MCF 10A (cell line): ENCODE measurements around the gene PDXDC1. TPM values are rescaled to one million over a fixed set of nuclear protein-coding genes. Genes with fewer than 3 reads are reported as not detected.
"Not testable (repeated sequence)": the region's sequence is repeated elsewhere in the genome, so short reads cannot be mapped to it uniquely, and the experiment has no call there.

ENCODE experiments used
- BruUV-seq: library from RNA; stranded (reverse); fragments of 400-500 nt; replicated peaks from 2 replicates; lab custom pipeline; 2021; lab: Mats Ljungman, UMichigan
- CTCF ChIA-PET: fragments of 300-600 bp; sonication (Branson Sonifier 250); formaldehyde crosslinking; extraction: SDS; loops from one replicate; lab custom pipeline; 2021; ENCODE audit warnings: antibody characterized with exemption, inconsistent platforms; lab: Yijun Ruan, JAX
- POLR2A ChIA-PET: fragments of 300-600, 350-650 bp; sonication (Branson Sonifier 250); formaldehyde crosslinking; extraction: SDS; loops from one replicate; lab custom pipeline; 2020; ENCODE audit warnings: antibody characterized with exemption, inconsistent platforms; lab: Yijun Ruan, JAX
- DNase-seq: peaks from one replicate; pipeline ENCODE4 v3.0.0-alpha.2; 2018; ENCODE audit not compliant: unreplicated experiment
- H3K27ac Mint-ChIP-seq: one replicate; pipeline ENCODE4 v1.8.0; 2022; ENCODE audit warnings: mild to moderate bottlenecking, low read depth, mixed read lengths; ENCODE audit not compliant: unreplicated experiment
- H3K27me3 Mint-ChIP-seq: one replicate; pipeline ENCODE4 v1.8.0; 2022; ENCODE audit warnings: mixed read lengths; ENCODE audit not compliant: insufficient read depth, unreplicated experiment
- H3K36me3 Mint-ChIP-seq: one replicate; pipeline ENCODE4 v1.8.0; 2022; ENCODE audit warnings: mild to moderate bottlenecking, moderate library complexity, mixed read lengths; ENCODE audit not compliant: insufficient read depth, unreplicated experiment
- H3K4me1 Mint-ChIP-seq: one replicate; pipeline ENCODE4 v1.8.0; 2022; ENCODE audit warnings: mixed read lengths; ENCODE audit not compliant: insufficient read depth, unreplicated experiment
- H3K4me3 Mint-ChIP-seq: one replicate; pipeline ENCODE4 v1.8.0; 2022; ENCODE audit warnings: mild to moderate bottlenecking, moderate library complexity, mixed read lengths; ENCODE audit not compliant: unreplicated experiment
- H3K9me3 Mint-ChIP-seq: one replicate; pipeline ENCODE4 v1.8.0; 2022; ENCODE audit warnings: mixed read lengths; ENCODE audit not compliant: unreplicated experiment
- intact Hi-C: fragments of 100-400 bp; cut with micrococcal nuclease; formaldehyde crosslinking; loops from 2 replicates; pipeline ENCODE4 v1.14.1; 2022
- total RNA-seq: library from RNA; stranded (reverse); gene quantifications from 2 replicates; pipeline ENCODE4 v1.2.3, GENCODE V29; 2022

PDXDC1 gene
- total RNA-seq, 1 experiment from 2014 or later = 70.7 TPM

DNA sequence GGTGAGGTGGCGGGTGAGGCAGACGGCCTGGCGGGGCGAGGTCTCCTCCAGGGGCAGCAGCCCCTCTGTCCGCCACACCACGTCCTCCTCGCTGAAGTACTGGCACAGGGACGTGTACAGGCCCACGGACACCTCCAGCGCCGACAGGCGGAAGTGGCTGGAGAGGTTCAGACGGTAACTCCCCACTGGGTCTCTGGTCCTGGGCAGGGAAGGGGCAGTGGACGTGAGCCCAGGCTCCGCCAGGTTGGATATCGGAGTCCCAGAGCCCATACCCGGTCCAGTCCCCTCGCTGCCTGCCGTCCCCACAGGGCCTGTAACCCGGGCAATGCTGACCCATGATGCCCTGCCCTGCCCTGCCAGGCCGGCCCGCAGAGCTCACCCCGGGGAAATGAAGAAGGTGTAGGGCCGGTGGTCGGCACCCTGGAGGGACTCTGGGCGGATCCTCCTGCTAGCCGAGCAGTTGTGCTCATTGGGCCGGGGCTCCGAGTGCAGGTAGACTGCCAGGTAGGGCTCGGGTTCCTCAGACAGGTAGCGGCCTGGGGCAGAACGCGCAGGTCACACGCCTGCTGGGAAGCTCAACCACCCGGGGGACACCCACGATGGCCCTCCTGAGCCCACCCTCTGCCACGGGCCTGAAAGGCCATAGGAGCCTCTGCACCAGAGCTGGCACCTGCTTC, 155.6 kb downstream of the PDXDC1 start:
- CTCF ChIA-PET, H3K4me3 Mint-ChIP-seq, BruUV-seq, H3K4me1 Mint-ChIP-seq, POLR2A ChIA-PET, H3K27me3 Mint-ChIP-seq, H3K9me3 Mint-ChIP-seq, intact Hi-C loops, H3K27ac Mint-ChIP-seq, DNase-seq: not testable (repeated sequence)
- peaks cover 13% of the 10 kb centered on the region for H3K36me3 Mint-ChIP-seq

GRCh38 chr16:15130943-15131700, 156.3 kb downstream of the PDXDC1 start:
- H3K4me3 Mint-ChIP-seq, H3K27me3 Mint-ChIP-seq, intact Hi-C loops: not testable (repeated sequence)

GRCh38 chr16:15132719-15133428, 158.0 kb downstream of the PDXDC1 start:
- H3K9me3 Mint-ChIP-seq, POLR2A ChIA-PET, H3K4me3 Mint-ChIP-seq, CTCF ChIA-PET, H3K4me1 Mint-ChIP-seq, H3K27ac Mint-ChIP-seq, DNase-seq, H3K27me3 Mint-ChIP-seq, intact Hi-C loops, BruUV-seq: not testable (repeated sequence)
- H3K36me3 Mint-ChIP-seq = peaks cover 13% of the 10 kb centered on the region

More at GRCh38 chr16:15130943-15131700, 156.3 kb downstream of the PDXDC1 start:
- DNase-seq, POLR2A ChIA-PET, H3K4me1 Mint-ChIP-seq, H3K27ac Mint-ChIP-seq, H3K9me3 Mint-ChIP-seq, CTCF ChIA-PET: not testable (repeated sequence)
- peaks cover 13% of the 10 kb centered on the region for H3K36me3 Mint-ChIP-seq
- TSS peak; percentile 4 for BruUV-seq

DNA sequence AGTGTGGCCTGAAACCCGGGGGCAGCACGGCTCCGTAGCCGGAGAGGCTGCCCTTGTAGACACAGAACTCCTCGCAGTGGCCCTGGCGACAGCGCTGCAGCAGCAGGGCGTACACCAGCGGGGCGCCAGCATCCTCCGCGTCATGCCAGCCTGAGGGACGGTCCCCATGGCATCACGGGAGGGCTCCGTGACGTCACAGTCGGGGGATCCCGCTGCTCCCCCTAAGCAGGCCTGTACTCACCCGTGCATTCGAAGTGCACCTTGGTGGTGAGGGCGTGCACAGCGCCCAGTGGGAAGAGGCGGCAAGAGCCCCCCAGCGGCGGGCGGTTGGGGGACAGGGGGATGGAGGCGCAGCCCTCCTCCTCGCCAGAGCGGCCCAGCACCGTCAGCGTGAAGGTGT, 158.7 kb downstream of the PDXDC1 start:
- H3K27me3 Mint-ChIP-seq, H3K27ac Mint-ChIP-seq, H3K9me3 Mint-ChIP-seq, BruUV-seq, POLR2A ChIA-PET, intact Hi-C loops, H3K4me1 Mint-ChIP-seq, DNase-seq, H3K4me3 Mint-ChIP-seq, CTCF ChIA-PET: not testable (repeated sequence)
- peaks cover 10% of the 10 kb centered on the region for H3K36me3 Mint-ChIP-seq

DNA sequence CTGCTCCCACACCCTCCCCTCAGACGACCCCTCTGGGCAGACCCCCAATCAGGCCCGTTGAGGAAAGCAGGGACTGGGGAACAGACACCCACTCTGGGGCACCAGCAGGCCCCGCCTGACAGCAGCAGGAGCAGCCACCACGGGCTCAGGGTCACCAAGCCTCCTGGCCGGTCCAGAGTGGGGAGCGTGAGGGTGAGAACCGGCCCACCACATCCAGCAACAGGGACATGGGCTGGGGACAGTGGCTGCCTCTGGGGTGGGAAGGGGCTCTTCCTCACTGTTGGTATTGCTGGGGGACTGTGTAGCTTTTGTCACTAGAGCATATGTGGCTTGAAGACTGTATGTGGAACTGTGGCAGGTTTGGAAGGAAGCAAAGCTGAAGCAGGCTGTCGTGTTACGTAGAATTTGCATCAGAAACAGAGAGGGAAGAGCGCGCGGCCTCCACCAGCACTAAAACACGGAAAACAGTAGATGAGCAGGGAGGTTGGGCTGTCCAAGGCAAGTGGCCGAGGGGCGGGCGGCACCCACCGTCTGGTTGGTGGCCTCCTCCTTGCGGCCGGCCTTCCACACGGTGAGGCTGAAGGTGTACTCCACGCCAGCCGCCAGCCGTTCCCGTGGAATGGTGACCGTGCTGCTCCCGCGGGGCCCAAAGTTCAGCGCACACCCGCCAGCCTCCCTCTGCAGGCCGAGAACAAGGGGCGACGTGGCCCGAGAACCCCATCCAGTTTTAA, 160.1 kb downstream of the PDXDC1 start:
- H3K36me3 Mint-ChIP-seq, H3K4me1 Mint-ChIP-seq, intact Hi-C loops, H3K27me3 Mint-ChIP-seq, CTCF ChIA-PET, POLR2A ChIA-PET, H3K4me3 Mint-ChIP-seq, BruUV-seq, H3K9me3 Mint-ChIP-seq, DNase-seq, H3K27ac Mint-ChIP-seq: not testable (repeated sequence)

GRCh38 chr16:15135483-15136360, 160.9 kb downstream of the PDXDC1 start:
- BruUV-seq, H3K4me3 Mint-ChIP-seq, H3K27ac Mint-ChIP-seq, POLR2A ChIA-PET, H3K9me3 Mint-ChIP-seq, H3K36me3 Mint-ChIP-seq, H3K4me1 Mint-ChIP-seq, DNase-seq, H3K27me3 Mint-ChIP-seq, intact Hi-C loops, CTCF ChIA-PET: not testable (repeated sequence)

GRCh38 chr16:15137514-15137913, 162.7 kb downstream of the PDXDC1 start:
- H3K4me3 Mint-ChIP-seq, DNase-seq, H3K27ac Mint-ChIP-seq, POLR2A ChIA-PET, H3K36me3 Mint-ChIP-seq, CTCF ChIA-PET, H3K9me3 Mint-ChIP-seq, BruUV-seq, H3K27me3 Mint-ChIP-seq, H3K4me1 Mint-ChIP-seq, intact Hi-C loops: not testable (repeated sequence)
